HG03175 (cell line): ENCODE measurements around the gene SLC24A3.
"Not testable (repeated sequence)": the region's sequence is repeated elsewhere in the genome, so short reads cannot be mapped to it uniquely, and the experiment has no call there.

ENCODE experiments used
- ATAC-seq: cut with Tn5 transposase; IDR thresholded peaks from one replicate; pipeline ENCODE4 v1.9.1; 2021; ENCODE audit warnings: mild to moderate bottlenecking, moderate library complexity; ENCODE audit not compliant: unreplicated experiment

SLC24A3 gene

DNA sequence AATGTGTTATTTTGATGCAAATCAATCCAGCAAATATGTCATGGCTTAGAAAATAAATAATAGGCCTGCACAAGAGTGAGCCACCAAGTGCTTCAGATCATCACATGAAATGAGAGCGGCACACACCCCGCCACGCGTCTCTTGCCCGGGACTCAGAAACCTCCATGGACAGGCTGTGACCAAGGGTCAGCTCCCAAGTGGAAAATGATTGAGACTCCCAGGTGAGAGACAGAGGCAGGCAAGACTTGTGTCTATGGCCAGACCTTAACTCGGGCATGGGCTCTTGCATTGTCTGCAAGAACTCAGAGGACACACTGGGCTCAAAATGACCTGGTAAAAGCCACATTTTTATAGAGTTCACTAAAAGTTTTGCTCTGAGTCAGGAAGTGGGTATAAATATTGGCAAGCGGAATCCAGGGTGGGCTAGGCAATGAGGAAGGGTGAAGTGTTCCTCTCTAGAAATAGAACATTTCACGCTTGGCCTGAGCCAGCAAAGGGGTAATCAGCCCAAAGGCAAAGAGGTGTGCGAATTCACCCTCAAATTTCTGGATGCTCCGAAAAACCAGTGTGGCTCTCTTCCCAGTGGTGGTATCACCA lies 514.9 kb downstream of the SLC24A3 start:
- no peak for ATAC-seq

- no peak for ATAC-seq
Measured at GRCh38 chr20:19729672-19730071, 517.2 kb downstream of the SLC24A3 start.

- ATAC-seq: no peak
Measured at GRCh38 chr20:19730706-19731105, 518.3 kb downstream of the SLC24A3 start.

DNA sequence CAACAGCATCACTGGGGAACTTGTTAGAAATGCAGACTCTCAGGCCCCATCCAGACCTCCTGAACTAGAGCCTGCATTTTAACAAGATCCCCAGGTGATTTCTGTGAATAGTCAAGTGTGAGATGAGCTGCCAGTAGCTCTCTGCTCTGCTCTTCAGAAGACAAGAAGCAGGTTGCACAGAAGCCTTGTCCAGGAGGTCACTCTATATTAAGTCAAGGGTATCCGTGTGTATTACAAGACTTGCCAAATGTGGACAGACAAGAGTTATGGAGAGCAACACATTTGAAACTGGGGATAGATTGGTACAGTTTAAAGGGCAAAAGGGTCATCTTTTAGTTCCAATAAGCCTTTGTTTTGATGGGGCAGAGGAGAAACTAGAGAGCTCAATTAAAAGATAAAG lies 522.4 kb downstream of the SLC24A3 start:
- ATAC-seq: no peak

DNA sequence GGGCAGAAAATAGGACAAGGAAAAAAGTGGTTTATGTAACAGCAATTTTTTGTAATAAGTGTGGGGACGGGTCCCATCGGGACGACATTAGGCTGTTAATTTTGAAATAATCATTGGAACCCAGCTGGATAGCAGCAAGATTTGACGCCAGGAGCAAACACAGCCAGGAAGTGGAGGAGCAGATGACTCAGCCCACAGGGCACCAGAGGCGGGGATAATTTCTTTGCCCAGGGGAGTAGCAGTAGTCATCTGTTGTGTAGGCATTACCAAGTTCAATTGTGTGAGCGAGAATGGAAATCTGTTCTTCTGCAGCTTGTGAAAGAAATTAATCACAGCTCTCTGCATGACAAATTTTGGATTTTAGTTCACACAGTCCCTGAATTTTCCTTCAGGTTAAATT lies 523.0 kb downstream of the SLC24A3 start:
- no peak for ATAC-seq

- no peak for ATAC-seq
Measured at GRCh38 chr20:19737025-19737424, 524.6 kb downstream of the SLC24A3 start.

DNA sequence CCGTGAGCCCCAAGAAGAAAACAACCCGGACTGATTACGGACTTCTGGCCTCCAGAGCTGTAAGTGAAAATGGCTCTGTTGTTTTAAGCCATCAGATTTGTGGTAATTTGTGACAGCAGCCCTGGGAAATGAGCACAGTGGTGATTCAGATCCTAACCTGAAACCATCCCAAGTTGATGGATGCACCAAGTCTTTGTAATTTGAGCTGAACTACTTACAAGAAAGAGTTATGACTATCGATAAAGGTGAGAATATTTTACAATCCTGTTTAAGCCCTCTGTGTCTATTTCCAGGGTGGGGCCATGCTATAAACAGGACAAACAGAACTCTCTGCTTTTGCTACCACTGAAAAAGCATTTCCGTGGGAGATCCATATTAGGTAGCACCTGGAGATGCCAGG lies 526.5 kb downstream of the SLC24A3 start:
- ATAC-seq: no peak

- ATAC-seq: no peak
Measured at GRCh38 chr20:19739351-19739750, 526.9 kb downstream of the SLC24A3 start.

DNA sequence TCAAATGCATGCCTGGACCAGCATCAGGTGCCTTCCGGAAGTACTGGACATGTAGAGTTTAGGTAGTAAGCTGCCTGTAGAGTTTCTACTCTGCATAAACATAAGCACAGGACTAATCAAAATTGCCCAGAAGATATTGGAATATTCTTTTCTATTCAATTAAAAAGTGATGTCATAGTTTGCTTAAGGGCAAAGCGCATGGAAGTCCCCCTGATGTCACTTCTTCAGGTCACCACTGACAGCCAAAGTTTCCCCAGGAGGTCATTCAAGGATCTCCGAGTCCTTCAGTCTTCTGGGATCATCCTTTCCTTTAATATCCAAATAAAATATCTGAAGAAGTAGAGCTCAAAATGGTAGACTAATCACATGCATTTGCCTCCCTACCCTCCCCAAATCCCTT lies 528.1 kb downstream of the SLC24A3 start:
- no peak for ATAC-seq

GRCh38 chr20:19741924-19742323 lies 529.5 kb downstream of the SLC24A3 start:
- no peak for ATAC-seq

- no peak for ATAC-seq
Measured at GRCh38 chr20:19742974-19743639, 530.7 kb downstream of the SLC24A3 start.

GRCh38 chr20:19743640-19743995 lies 531.2 kb downstream of the SLC24A3 start:
- ATAC-seq: no peak

DNA sequence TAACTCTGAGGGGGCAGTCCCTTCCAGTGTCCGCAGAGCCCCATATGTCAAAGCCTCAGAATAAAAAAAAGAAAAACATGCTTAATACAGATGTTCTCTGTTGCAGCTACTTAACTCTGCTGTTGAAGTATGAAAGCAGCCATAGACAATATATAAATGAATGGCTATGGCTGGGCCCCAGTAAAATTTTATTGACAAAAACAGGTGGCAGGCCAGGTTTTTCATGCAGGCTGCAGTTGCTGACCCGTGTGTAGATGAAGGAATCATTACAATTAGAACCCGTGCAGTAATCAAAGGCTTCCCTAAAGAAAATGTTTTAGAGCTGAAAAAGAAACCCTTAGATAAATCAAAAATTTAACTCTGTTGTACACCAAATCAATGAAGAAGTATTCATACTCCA lies 532.7 kb downstream of the SLC24A3 start:
- ATAC-seq: no peak

DNA sequence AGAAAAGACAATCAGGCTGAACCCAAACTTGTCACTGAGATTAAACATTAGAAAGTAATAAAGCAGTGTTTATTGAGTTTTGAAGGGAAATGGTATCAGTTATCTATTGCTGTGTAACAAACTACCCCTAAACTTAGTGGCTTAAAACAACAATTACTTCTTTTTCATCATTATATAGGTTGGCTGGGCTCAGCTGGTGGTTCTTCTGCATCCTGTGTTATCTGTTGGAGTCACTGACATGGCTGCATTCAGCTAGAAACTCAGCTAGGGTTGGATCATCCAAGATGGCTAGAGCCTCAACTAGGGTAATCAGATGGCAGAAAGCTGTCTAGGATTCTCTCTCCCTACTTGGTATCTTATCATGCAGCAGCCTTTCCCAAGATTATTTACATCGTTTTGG lies 533.1 kb downstream of the SLC24A3 start:
- ATAC-seq: no peak

DNA sequence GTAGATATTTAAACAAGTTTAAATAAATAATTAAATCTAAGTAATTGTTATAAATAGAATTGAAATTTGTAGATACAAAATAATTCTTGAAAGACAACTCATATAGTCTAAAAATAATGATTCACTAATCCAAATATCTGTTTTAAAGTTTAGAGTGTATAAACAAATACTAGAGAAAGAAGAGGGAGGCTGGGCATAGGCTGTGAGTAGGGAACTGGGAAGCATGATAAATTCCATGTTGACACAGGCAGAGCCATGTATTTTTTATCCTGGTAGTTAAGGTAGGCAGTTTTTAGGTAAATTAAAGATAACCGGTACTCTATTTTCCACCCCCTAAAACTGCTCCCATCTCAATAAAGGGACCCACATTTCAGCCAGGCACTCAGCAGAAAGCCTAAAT lies 534.0 kb downstream of the SLC24A3 start:
- no peak for ATAC-seq

DNA sequence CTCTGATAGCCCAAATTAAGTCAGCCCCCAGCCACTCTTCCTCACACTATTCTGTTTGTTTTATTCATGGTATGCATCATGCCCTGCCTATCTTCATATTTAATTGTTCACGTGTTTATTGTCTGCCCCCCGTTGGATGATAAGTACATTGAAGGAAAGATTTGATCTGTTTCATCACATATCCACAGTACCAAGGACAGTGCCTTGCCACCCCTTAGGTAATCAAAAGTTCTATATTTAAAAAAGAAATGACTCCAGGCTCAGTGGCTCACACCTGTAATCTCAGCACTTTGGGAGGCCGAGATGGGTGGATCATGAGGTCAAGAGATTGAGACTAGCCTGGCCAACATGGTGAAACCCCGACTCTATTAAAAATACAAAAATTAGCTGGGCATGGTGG lies 535.5 kb downstream of the SLC24A3 start:
- no peak for ATAC-seq

DNA sequence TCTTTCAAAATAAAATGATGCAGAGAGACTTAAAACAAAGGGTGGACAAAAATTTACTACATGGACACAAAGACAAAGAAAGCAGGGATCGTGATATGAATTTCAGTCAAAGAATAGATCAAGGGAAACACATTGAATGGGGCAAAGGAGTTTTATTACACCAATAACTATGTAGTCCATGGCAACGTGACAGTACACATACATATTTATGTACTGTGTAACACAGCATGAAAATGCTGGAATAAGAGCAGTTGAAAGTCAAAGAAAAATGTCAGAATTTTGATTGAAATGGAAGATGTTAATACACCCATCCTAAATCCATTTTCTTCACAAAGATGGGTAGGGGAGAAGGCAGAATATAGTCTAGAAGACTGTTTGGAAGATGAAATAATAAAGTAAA lies 536.2 kb downstream of the SLC24A3 start:
- ATAC-seq: no peak

DNA sequence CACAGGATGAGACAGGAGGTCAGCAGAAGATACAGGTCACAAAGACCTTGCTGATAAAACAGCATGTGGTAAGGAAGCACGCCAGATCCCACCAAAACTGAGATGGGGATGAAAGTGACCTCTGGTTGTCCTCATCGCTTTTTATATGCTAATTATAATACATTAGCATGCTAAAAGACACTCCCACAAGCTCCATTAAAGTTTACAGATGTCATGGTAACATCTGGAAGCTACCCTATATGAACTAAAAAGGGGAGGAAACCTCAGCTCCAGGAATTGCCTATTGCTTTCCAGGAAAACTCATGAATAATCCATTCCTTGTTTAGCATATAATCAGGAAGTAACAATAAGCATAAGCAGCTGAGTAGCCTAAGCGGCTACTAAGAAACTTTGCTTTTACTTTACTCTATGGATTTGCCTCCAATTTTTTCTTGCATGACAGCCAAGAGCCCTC lies 537.2 kb downstream of the SLC24A3 start:
- no peak for ATAC-seq

- no peak for ATAC-seq
Measured at GRCh38 chr20:19750101-19750606, 537.7 kb downstream of the SLC24A3 start.

DNA sequence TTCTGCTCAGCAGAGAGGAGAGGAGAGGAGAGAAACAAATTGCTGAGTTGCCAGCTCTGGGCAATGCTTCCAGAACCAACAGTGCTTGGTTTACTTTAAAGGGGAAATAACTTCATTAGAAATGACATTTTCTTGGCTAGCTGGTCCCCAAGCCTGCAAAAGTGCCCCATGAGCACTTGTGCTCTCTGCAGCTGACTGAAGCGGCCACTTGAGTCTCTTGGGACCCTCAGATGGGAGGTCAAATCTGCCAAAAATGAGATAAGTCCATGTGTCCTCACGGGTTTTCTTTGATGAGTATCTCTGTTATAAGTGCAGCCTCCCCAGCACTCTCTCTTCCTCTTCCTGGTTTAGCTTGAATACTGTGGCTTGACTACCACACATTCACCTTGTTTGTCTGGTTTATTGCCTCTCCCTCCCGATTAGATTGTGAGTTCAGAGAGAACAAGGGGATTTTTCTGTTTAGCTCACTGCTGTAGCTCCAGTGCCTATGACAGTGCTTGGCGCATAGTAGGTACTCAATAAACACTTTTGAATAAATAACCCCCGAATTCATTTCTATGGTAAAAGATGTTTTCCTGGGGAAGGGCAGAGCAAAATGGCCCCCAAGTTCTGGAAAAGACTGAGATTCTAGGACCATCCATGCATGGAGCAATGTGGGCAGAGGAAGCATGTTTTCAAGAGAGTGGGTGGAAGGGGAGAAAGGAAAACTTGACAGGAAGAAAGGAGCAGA lies 538.6 kb downstream of the SLC24A3 start:
- ATAC-seq: no peak

DNA sequence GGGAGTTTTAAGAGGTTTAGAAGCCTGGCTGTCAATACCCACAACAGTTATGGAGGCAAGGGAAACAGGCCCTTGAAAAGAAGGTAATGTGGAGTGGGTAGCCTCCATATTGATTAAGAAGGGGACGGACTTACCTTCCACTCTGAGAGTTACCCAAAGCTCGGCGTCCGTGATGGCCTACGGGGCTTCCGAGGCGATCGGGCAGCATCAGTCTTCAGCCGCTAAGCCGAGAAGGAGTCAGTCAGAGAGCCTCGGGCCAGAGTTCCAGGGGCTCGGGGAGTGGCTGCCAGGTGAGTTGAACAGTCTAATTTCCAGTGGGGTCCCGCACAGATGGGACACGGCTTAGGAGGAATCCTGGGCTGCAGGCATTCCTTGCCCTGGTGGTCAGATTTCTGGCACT lies 541.8 kb downstream of the SLC24A3 start:
- not testable (repeated sequence) for ATAC-seq
